ENCODE data around the gene DEPDC7. TPM values are rescaled to one million over a fixed set of nuclear protein-coding genes. Genes with fewer than 3 reads are reported as not detected.
"Not testable (repeated sequence)": the region's sequence is repeated elsewhere in the genome, so short reads cannot be mapped to it uniquely, and the experiment has no call there.

Gene DEPDC7
- total RNA-seq, 1 experiment from 2014 or later = 4.4 TPM

DNA sequence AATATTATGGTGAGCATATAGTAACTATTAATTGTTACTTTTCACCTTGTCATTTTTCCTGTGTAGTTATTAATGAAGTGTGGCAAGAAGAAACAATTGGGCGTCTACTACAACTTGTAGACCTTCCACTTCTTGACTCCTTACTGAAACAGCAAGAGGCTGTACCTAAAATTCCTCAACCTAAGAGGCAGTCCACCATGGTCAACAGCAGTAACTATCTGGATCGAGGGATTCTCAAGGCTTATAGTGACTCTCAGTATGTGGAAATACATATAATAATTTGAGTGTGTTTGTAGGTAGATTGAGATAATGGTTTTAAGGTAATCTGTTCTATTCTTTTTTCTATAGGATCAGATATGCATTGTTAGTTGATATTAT is 12.8 kb downstream of the DEPDC7 start:
- WGBS (ENCODE audit: extremely low coverage, insufficient read length, low lambda C conversion rate) = no CpG with 5 or more reads among the region's 2 CpGs
- no peak overlapping the region for H2BK12ac ChIP-seq (ENCODE audit: insufficient read length, low read depth, low read length)
- H2BK15ac ChIP-seq (ENCODE audit: low read depth, low read length) = no peak overlapping the region
- no peaks in the 10 kb centered on the region for H3K9me3 ChIP-seq (ENCODE audit: control insufficient read depth, low read depth, low read length)
- H3K4me1 ChIP-seq (ENCODE audit: insufficient read depth, low read length) = no peaks in the 10 kb centered on the region
- H4K5ac ChIP-seq (ENCODE audit: insufficient read length, low read depth, low read length) = no peak overlapping the region
- H3K27me3 ChIP-seq (ENCODE audit: insufficient read depth, low read length) = no peaks in the 10 kb centered on the region
- H3K36me3 Mint-ChIP-seq (ENCODE audit: insufficient read depth in 1 of 3, low read depth in 3 of 3) = peaks cover 0 to 2% (median 0%) of the 10 kb centered on the region in 3 experiments; a peak in 1 of 7 replicates
- H4K8ac ChIP-seq (replicated peaks; ENCODE audit: insufficient read length, low read depth, low read length) = no peak overlapping the region
- H3K9ac ChIP-seq (ENCODE audit: extremely low read depth, insufficient read length, low read length) = no peak overlapping the region
- H3K79me2 ChIP-seq (ENCODE audit: insufficient read depth, low read length) = no peaks in the 10 kb centered on the region
- H4K20me1 ChIP-seq (ENCODE audit: control insufficient read depth, insufficient read depth, insufficient read length) = no peaks in the 10 kb centered on the region
- H3K18ac ChIP-seq (ENCODE audit: insufficient read length, low read depth, low read length) = no peak overlapping the region
- H3K79me1 ChIP-seq (ENCODE audit: insufficient read depth, low read depth, low read length, poor library complexity, severe bottlenecking) = no peaks in the 10 kb centered on the region
- no peak overlapping the region for H2BK120ac ChIP-seq (ENCODE audit: low read depth, low read length, poor library complexity, severe bottlenecking)
- no peak overlapping the region for H3T11ph ChIP-seq (ENCODE audit: low read length)
- H2AK5ac ChIP-seq (ENCODE audit: insufficient read length, low read length) = no peak overlapping the region
- no peak overlapping the region for H3K4ac ChIP-seq (ENCODE audit: low read depth, low read length)
- H3K14ac ChIP-seq (ENCODE audit: insufficient read depth, low read length) = no peak overlapping the region
- no peaks in the 10 kb centered on the region for H3K23me2 ChIP-seq (ENCODE audit: insufficient read length, low read depth, low read length, poor library complexity, severe bottlenecking)
- H2BK5ac ChIP-seq (ENCODE audit: insufficient read length, low read length) = no peak overlapping the region
- H3K27me3 Mint-ChIP-seq (ENCODE audit: low read depth) = no peaks in the 10 kb centered on the region
- H3K4me1 Mint-ChIP-seq = peaks cover 9 to 13% of the 10 kb centered on the region in 2 experiments; a peak in 3 of 4 replicates
- no peak for DNase-seq
- H3K27ac Mint-ChIP-seq = no peak overlapping the region
- H3K23ac ChIP-seq (ENCODE audit: insufficient read length, low read depth, low read length) = no peak overlapping the region
- no peak overlapping the region for H3K27ac ChIP-seq (ENCODE audit: insufficient read length, low read depth, low read length)
- no peaks in the 10 kb centered on the region for H3K9me3 Mint-ChIP-seq
- H2BK20ac ChIP-seq (ENCODE audit: low read depth, low read length, poor library complexity, severe bottlenecking) = no peak overlapping the region
- H3K4me3 Mint-ChIP-seq = no peak overlapping the region
- no peak overlapping the region for H3K56ac ChIP-seq (ENCODE audit: insufficient read length, low read depth, low read length)
- no peak overlapping the region for H4K91ac ChIP-seq (ENCODE audit: insufficient read length, low read depth, low read length)
- no peak overlapping the region for H3K4me2 ChIP-seq (ENCODE audit: insufficient read depth, insufficient read length, low read length)
- no peak overlapping the region for H2AFZ ChIP-seq (ENCODE audit: low read length)
- no peak for TF ChIP-seq CTCF (conservative IDR thresholded peaks at IDR 0.05)

DNA sequence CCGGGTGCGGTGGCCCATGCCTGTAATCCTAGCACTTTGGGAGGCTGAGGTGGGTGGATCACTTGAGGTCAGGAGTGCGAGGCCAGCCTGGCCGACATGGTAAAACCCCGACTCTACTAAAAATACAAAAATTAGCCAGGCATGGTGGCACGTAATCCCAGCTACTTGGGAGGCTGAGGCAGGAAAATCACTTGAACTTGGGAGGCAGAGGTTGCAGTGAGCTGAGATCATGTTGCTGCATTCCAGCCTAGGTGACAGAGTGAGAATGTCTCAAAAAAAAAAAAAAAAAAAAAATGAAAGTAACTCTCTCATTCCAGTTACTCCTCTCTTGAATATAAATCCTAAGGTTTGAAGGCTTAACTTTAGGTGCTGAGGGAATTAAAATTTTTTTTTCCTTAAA is 13.5 kb downstream of the DEPDC7 start:
- H3K27ac Mint-ChIP-seq; H3K36me3 Mint-ChIP-seq (ENCODE audit: insufficient read depth in 1 of 3, low read depth in 3 of 3); H3K4me2 ChIP-seq (ENCODE audit: insufficient read depth, insufficient read length, low read length): not testable (repeated sequence)

More for the DNA sequence above, 13.5 kb downstream of the DEPDC7 start:
- not testable (repeated sequence) for H2AFZ ChIP-seq (ENCODE audit: low read length); H3K27me3 ChIP-seq (ENCODE audit: insufficient read depth, low read length); H2BK5ac ChIP-seq (ENCODE audit: insufficient read length, low read length); H2AK5ac ChIP-seq (ENCODE audit: insufficient read length, low read length); H3K9me3 ChIP-seq (ENCODE audit: control insufficient read depth, low read depth, low read length); H4K20me1 ChIP-seq (ENCODE audit: control insufficient read depth, insufficient read depth, insufficient read length); H2BK15ac ChIP-seq (ENCODE audit: low read depth, low read length); H3K27ac ChIP-seq (ENCODE audit: insufficient read length, low read depth, low read length); H3T11ph ChIP-seq (ENCODE audit: low read length); H3K4ac ChIP-seq (ENCODE audit: low read depth, low read length); H3K23ac ChIP-seq (ENCODE audit: insufficient read length, low read depth, low read length); H4K91ac ChIP-seq (ENCODE audit: insufficient read length, low read depth, low read length); H3K56ac ChIP-seq (ENCODE audit: insufficient read length, low read depth, low read length); H3K4me3 Mint-ChIP-seq; H3K4me1 ChIP-seq (ENCODE audit: insufficient read depth, low read length); H3K4me1 Mint-ChIP-seq; H2BK20ac ChIP-seq (ENCODE audit: low read depth, low read length, poor library complexity, severe bottlenecking); DNase-seq; H2BK120ac ChIP-seq (ENCODE audit: low read depth, low read length, poor library complexity, severe bottlenecking); H3K79me1 ChIP-seq (ENCODE audit: insufficient read depth, low read depth, low read length, poor library complexity, severe bottlenecking); H3K79me2 ChIP-seq (ENCODE audit: insufficient read depth, low read length); H4K5ac ChIP-seq (ENCODE audit: insufficient read length, low read depth, low read length); H3K27me3 Mint-ChIP-seq (ENCODE audit: low read depth); H4K8ac ChIP-seq (replicated peaks; ENCODE audit: insufficient read length, low read depth, low read length); H3K18ac ChIP-seq (ENCODE audit: insufficient read length, low read depth, low read length); H3K9ac ChIP-seq (ENCODE audit: extremely low read depth, insufficient read length, low read length); H3K14ac ChIP-seq (ENCODE audit: insufficient read depth, low read length); H3K9me3 Mint-ChIP-seq; H3K23me2 ChIP-seq (ENCODE audit: insufficient read length, low read depth, low read length, poor library complexity, severe bottlenecking); H2BK12ac ChIP-seq (ENCODE audit: insufficient read length, low read depth, low read length)
- WGBS (ENCODE audit: extremely low coverage, insufficient read length, low lambda C conversion rate) = no CpG with 5 or more reads among the region's 6 CpGs

All from H9 (cell line).